Raji (cell line): ENCODE data around the gene TRABD.

Experiments used
- POLR2A ChIP-seq: IDR thresholded peaks from 2 replicates; pipeline ENCODE4 v1.6.1; 2011; ENCODE audit warnings: low read depth, low read length, control low read depth; ENCODE audit not compliant: insufficient read depth

The TRABD gene

DNA sequence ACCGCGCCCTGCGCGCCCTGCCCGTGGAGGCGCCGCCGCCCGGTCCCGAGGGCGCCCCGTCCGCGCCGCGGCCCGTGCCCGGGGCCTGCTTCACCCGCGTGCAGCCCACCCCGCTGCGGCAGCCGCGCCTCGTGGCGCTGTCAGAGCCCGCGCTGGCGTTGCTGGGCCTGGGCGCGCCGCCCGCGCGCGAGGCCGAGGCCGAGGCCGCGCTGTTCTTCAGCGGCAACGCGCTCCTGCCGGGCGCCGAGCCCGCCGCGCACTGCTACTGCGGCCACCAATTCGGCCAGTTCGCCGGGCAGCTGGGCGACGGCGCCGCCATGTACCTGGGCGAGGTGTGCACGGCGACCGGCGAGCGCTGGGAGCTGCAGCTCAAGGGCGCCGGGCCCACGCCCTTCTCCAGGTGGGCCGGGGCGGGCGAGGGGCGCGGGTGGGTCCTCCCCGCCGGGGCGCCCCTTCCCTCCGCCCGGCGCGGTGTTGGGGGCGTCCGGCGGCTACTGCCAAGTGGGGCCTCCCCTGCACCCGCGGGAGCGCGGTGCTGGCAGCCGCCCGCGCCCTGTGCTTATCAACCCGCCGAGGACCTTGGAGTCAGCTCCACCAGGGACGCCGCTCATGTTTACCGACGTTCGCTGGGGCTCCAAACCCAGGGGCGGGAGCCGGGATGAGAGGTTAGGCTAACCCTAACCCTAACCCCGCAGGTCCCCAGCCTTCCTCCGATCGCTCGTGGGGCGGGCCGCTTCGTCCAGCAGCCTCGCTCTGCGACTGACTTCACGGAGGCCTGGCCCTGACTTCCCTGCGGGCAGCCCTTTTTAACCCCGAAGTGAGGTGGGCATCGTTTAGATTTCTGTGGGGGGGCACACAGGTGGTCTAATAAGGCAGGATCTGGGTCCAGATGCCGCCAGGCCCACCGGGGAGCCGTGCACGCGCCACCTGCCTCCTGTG, 15.7 kb downstream of the TRABD start:
- TF ChIP-seq POLR2A = no peak

DNA sequence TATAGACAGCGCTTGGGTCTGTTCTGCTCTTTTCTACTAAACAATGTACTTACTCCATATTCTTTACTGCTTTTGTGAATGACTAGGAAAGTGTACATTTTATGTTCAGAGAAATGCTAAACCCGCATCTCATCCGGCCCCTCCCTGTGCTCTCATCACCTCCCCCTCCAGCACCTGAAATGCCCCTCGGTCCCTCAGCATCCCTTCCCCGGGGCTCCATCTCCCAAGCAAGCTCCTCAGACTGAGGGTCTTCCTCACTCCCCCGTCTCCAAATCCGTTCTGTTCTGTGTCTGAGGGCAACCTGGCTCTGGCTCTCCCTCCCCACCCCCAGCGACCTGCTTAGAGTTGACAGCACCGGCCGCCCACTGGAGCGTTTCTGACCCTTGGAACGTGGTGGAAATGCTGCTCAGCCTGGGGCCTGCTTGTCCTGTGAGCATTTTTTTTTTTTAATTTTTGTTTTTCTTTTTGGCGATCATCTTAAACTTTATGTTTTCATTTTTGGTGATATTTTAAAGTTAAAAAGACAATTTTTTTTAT, 16.5 kb downstream of the TRABD start:
- TF ChIP-seq POLR2A = no peak

DNA sequence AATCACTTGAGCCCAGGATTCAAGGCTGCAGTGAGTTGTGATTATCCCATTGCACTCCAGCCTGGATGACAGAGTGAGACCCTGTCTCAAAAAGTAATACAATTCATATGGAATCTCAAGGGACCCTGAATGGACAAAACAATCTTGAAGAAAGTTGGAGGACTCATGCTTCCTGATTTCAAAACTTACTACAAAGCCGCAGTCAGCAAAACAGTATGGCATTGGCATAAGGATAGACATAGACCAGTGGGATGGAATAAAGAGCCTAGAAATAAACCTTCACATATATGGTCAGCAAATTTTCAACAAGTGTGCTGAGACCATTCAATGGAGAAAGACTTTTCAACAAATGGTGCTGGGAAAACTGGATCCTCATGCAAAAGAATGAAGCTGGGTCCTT, 17.6 kb downstream of the TRABD start:
- TF ChIP-seq POLR2A = no peak

DNA sequence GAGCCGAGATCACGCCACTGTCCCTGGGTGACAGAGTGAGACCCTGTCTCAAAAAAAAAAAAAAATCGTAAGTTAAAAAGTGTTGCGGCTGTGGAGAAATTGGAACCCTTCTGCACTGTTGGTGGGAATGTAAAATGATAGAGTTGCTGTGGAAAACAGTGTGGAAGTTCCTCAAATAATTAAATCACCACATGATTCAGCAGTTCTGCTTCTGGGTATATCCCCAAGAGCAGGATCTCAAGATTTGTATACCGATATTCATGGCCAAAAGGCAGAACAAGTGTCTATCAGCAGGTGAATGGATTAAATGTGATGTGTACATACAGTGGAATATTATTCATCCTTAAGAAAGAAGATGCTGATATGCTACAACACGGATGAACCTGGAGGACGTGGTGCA, 18.9 kb downstream of the TRABD start:
- no peak for TF ChIP-seq POLR2A

DNA sequence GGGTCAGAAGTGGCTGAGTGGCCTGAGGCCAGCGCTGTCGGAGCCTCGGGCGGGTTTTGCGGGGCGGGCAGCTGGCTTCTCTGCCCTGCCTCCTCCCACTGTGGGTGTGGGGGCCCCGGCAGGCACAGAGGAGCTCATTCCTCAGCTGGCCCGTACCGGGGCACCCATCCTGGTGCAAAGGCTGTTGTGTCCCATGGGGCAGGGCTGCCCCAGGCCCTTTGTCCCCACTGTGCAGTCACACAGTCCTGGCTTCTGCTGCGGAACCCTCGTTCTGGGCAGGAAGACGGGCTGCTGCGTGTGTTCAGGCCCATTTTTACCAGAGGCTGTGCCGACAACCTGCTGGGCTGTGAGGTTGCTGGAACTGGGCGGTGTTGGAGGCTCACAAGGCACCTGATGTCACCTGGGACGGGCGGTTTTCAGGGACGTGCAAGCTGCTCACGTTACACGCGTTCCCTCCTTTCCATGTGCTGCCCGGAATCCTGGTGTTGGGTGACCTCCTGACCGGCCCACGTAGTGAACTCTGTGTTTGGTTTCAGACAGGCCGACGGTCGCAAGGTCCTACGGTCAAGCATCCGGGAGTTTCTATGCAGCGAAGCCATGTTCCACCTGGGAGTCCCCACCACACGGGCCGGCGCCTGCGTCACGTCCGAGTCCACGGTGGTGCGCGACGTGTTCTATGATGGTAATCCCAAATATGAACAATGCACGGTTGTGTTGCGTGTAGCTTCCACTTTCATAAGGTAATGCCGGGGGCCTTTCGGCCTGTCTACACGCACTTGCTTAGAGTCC, 20.3 kb downstream of the TRABD start:
- TF ChIP-seq POLR2A = 0 out of 2 replicates have a peak, but pooled peaks have one; percentile 11

DNA sequence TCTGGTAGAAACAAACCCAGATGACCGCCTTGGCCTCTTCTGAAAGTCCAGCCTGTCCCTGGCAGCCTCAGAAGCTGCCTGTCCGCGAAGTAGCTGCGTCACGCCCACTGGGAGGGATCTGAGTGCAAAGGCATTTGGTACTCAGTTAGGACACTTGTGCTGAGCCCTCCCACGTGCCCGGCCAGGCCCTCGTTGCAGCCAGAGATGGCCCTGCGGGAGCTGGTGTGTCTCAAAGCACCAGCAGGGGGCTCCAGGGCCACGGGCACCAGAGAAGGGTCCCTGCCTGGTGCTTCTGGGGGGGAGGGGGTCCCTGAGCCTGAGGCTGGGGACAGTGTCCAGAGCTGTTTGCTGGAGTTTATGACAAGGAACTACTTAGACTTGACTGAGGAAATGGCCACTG, 20.9 kb downstream of the TRABD start:
- no peak for TF ChIP-seq POLR2A

DNA sequence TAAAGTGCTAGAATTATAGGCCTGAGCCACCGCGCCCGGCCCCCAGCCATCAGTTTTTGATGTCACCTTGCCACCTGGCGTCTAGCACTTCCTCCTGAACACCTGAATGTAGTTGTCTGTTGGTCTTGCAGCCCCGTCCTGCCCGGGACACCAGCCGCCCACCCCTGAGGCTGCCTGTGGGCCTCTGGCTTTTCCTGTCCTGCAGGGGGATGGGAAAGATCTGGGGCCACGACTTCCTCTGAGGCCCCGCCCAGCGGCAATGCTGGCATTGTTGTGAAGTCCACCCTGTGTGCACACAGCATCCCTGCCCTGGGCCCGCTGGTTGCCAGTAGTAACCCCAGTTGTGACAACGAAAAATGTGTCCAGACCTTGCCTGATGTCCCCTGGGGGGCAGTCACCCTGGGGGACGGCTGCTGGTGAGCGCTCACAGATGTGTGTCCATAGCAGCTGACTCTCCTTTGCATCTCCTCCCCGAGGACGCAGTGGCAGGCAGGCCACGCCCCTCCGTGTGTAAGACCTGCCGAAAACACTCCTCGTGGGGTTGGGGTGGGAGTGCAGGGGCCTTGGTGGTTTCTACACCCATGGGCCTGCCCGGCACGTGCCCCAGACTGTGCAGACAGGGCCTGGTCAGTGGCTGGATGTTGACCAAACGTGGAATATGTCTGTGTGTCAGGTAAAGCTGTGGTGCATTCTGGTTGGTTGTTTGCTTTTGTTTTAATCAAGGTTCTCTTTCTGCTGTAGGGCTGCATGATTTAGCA, 21.8 kb downstream of the TRABD start:
- no peak for TF ChIP-seq POLR2A

DNA sequence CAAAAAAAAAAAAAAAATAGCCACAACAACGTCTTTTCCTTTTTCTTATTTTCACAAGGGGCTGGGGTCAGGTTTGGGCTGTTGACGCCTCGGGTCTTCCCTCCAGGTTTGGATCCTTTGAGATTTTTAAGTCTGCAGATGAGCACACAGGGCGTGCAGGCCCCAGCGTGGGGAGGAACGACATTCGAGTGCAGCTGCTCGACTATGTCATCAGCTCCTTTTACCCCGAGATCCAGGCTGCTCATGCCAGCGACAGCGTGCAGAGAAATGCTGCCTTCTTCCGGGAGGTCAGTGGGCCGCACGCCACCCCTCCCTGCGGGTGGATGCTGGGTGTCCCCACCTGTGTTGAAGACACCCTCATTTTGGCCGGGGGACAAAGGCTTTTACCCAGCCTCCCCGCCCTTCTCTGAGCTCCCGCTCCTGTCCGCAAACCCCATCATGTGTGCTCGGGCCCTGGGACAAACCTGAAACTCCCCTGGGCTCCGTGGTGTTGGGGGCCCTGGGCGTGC, 22.8 kb downstream of the TRABD start:
- no peak for TF ChIP-seq POLR2A

DNA sequence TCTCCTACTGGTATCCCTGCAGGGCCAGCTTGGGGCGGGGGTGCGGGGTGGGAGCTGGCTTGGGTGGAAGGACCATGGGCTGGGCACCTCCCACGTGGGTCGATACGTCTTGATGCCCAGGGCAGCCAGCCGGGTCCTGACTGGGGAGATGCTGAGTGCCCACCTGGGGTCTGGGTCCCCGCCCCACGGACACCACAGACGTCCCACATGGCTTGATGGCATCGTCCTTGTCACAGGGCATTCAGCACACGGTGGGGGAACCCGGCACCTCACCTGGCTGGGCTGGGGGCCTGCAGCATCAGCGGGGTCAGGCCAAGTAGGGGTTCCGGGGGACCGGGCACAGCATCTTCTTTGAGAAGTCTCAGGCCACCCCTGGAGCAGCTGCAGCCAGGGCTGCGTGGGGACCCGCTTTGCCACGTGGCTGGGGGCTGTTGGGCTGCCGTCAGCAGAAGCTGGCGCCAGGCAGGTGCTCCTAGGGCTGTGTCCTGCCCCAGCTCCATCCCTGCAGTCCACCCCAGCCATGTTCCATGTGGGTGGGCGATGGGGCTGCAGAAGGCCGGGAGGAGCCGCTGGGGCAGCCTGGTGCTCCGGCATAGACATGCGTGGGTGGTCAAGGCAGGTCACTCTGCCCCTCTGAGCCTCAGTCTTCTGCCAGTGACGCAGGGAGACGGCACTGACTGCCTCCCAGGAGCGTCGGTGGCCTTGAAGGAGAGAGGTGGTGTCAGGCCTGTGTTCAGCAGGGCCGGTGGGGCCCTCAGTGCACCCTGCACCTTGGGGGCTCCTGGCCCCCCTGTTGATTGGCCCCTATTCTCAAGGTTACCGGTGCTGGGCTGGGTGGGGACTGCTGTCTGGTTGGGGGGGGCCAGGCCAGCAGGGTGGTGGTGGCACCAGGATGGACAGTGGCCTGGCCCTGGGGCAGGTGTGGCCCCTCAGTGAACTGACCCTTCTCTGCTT, 23.5 kb downstream of the TRABD start:
- TF ChIP-seq POLR2A = no peak

DNA sequence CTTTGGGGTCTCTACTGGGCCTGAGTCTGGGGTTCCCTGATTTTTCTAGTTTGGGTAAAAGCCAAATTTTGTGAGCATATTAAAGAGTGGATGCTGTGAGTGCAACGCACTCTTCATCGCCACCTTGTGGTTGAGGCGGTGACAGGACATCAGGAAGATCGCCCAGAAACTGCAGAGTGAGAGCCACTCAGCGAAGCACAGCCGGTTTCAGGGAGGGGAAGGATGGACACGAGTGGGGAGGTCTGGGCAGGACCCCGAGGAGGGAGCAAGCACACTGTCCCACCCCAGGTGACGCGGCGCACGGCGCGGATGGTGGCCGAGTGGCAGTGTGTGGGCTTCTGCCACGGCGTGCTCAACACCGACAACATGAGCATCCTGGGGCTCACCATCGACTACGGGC, 24.2 kb downstream of the TRABD start:
- TF ChIP-seq POLR2A = no peak

DNA sequence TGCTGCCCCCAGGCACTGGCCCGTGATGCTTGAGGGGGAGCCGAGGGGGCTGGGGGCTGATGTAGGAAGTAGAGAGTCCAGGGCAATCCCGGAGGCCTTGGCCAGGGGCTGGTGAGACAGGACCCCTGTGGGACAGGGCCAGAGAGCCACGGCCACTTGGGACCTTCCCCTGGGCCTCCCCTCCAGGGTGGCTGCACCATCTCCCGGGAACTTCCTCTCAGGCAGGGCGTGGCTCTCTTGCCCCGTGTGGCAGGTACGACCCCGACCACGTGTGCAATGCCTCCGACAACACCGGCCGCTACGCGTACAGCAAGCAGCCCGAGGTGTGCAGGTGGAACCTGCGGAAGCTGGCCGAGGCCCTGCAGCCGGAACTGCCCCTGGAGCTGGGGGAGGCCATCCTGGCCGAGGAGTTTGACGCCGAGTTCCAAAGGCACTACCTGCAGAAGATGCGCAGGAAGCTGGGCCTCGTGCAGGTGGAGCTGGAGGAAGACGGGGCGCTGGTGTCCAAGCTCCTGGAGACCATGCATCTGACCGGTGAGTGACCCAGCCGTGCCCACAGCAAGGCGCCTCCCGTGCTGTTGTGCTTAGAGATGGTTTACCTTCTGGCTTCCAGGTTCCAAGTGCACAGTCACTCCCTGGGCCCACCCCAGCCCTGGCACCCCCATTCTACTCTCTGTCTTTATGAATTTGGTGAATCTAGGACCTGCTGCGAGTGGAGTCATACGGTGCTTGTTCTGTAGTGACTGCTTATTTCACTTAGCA, 24.8 kb downstream of the TRABD start:
- no peak for TF ChIP-seq POLR2A

DNA sequence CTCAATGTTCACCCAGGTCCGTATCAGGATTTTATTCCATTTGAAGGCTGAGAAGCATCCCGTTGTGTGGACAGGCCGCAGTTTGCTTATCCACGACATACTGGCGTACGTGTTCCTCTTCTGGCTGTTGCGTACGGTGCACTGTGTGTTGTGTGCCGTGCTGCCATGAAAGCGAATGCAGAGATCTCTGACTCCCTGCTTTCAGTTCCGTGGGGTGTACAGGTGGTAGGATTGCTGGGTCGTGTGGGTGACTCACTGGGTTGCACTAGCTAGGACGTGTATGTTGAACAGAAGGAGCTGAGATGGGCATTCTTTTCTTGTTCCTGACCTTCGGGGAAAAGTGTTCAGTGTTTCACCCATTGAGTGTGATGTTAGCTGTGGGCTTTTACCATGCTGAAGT, 25.4 kb downstream of the TRABD start:
- no peak for TF ChIP-seq POLR2A

DNA sequence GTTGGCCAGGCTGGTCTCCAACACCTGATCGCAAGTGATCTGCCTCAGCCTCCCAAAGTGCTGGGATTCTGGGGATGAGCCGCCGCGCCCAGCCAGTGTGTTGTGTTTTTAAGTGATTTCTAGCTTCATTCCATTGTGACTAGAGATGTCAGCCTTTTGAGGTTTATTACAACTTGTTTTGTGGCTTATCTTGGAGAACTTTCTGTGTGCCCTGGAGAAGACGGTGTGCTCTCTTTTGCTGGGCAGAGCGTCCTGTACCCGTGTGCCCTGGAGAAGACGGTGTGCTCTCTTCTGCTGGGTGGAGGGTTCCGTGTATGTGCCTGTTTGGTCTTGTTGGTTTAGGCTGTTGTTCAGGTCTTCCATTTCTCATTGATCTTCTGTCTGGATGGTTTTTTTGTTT, 27.6 kb downstream of the TRABD start:
- no peak for TF ChIP-seq POLR2A
